Neutrophil (primary cell): Measurements from ENCODE around the gene PAQR5.
"Not testable (repeated sequence)": the region's sequence is repeated elsewhere in the genome, so short reads cannot be mapped to it uniquely, and the experiment has no call there.

Experiments
- H3K27ac ChIP-seq: fragments of 200-600 bp; sonication (generic); 2 replicates; pipeline ENCODE4 v1.5.1; 2016; ENCODE audit warnings: mild to moderate bottlenecking, moderate library complexity
- H3K27me3 ChIP-seq: fragments of 200-600 bp; sonication (generic); 2 replicates; pipeline ENCODE4 v1.6.0; 2016; ENCODE audit warnings: mild to moderate bottlenecking
- H3K36me3 ChIP-seq: fragments of 200-600 bp; sonication (generic); 2 replicates; pipeline ENCODE4 v1.5.1; 2017
- H3K4me1 ChIP-seq, 2 experiments: fragments of 200-600 bp in 1 of 2; sonication (generic) in 1 of 2; 1 replicate in 1 of 2; 2 replicates in 1 of 2; pipeline versions ENCODE4 v1.5.1 to v1.6.1; 2013 to 2016; ENCODE audit warnings: low read depth in 1 of 2, low read length in 1 of 2, mild to moderate bottlenecking in 1 of 2, moderate library complexity in 1 of 2; ENCODE audit not compliant: control insufficient read depth in 1 of 2, insufficient read depth in 1 of 2
- H3K4me3 ChIP-seq, 2 experiments: fragments of 200-600 bp in 1 of 2; sonication (generic) in 1 of 2; 1 replicate in 1 of 2; 2 replicates in 1 of 2; pipeline ENCODE4 v1.5.1; 2013 to 2016; ENCODE audit warnings: low read depth in 1 of 2, low read length in 1 of 2, mild to moderate bottlenecking in 1 of 2, moderate library complexity in 1 of 2
- H3K9me3 ChIP-seq: fragments of 200-600 bp; sonication (generic); 2 replicates; pipeline ENCODE4 v1.5.1; 2016
- CTCF ChIP-seq: fragments of 200-600 bp; sonication (generic); IDR thresholded peaks from 2 replicates; pipeline ENCODE4 v1.5.1; 2016; ENCODE audit warnings: antibody characterized with exemption

Gene PAQR5

GRCh38 chr15:69289342-69290146 is 9.2 kb upstream of the PAQR5 start:
- Histone ChIP-seq H3K36me3 (no peaks in the 10 kb centered on the region), H3K4me1 (no peaks in the 10 kb centered on the region), H3K27me3 (no peaks in the 10 kb centered on the region), H3K27ac (no peak overlapping the region), H3K9me3 (no peaks in the 10 kb centered on the region), H3K4me3 (no peak overlapping the region)
- TF ChIP-seq CTCF: no peak

GRCh38 chr15:69290346-69291164 is 8.2 kb upstream of the PAQR5 start:
- TF ChIP-seq CTCF: no peak
- no peaks in the 10 kb centered on the region for H3K36me3 ChIP-seq
- no peaks in the 10 kb centered on the region for H3K4me1 ChIP-seq
- peaks cover 6% of the 10 kb centered on the region for H3K27me3 ChIP-seq
- no peaks in the 10 kb centered on the region for H3K9me3 ChIP-seq
- no peak overlapping the region for H3K27ac ChIP-seq
- H3K4me3 ChIP-seq: no peak overlapping the region

DNA sequence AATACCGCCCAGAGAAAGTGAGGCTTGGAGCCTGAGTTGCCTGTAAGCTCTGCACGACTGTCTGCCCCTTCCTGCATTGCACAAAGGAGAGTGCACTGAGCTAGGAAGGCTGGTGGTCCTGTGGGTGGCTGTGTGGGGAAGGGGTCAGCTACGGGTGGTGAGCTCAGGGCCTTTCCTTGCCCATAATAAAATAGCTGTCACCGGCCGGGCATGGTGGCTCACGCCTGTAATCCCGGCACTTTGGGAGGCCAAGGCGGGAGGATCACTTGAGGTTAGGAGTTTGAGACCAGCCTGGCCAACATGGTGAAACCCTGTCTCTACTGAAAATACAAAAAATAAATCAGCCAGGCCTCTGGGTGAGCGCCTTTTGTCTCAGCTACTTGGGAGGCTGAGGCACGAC is 7.1 kb upstream of the PAQR5 start:
- not testable (repeated sequence) for H3K9me3 ChIP-seq, H3K27ac ChIP-seq, H3K4me1 ChIP-seq, H3K36me3 ChIP-seq, H3K4me3 ChIP-seq
- peaks cover 17% of the 10 kb centered on the region for H3K27me3 ChIP-seq

DNA sequence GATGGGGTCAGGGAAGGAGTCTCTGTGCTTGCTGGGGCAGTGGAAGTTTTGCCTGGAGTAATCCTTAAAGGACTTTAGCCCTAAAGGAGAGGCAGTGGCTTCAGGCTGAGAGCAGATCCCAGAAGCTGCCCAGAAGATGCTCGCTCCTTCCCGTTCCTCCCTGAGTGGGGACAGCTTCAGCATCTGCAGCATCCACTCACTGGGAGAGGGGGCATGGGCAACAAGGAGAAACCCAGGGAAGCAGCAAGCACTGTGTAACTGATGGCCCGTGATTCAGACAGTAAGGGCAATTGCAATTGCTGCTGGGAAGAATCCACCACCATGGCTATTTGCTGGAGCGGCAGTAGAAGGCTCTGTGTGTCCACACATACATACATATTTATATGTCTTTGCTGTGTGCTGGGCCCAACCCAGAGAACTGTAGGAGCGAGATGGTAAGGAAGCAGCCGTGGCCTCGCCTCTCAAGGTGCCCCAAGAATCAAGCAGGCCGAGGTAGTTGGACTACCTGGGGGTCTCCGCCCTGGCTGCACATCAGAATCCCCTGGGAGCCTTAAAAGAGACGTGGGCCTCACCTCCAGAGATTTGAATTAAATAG is 5.8 kb upstream of the PAQR5 start:
- H3K4me1 ChIP-seq: no peaks in the 10 kb centered on the region
- H3K36me3 ChIP-seq: no peaks in the 10 kb centered on the region
- H3K27ac ChIP-seq: no peak overlapping the region
- no peak for TF ChIP-seq CTCF
- no peaks in the 10 kb centered on the region for H3K9me3 ChIP-seq
- peaks cover 30% of the 10 kb centered on the region for H3K27me3 ChIP-seq
- no peak overlapping the region for H3K4me3 ChIP-seq

- no peak overlapping the region for H3K4me3 ChIP-seq
- no peaks in the 10 kb centered on the region for H3K36me3 ChIP-seq
- H3K27ac ChIP-seq: no peak overlapping the region
- peaks cover 40% of the 10 kb centered on the region for H3K27me3 ChIP-seq
- TF ChIP-seq CTCF: no peak
- peaks cover 0 to 3% of the 10 kb centered on the region in 2 experiments for H3K4me1 ChIP-seq
- no peaks in the 10 kb centered on the region for H3K9me3 ChIP-seq
Observed at GRCh38 chr15:69293741-69294615, 4.7 kb upstream of the PAQR5 start.
